Right cardiac atrium (tissue), 5 donors: ENCODE measurements around the gene BRAP. TPM values are rescaled to one million over a fixed set of nuclear protein-coding genes. Genes with fewer than 3 reads are reported as not detected.
A peak's percentile ranks its signal among the peaks of the same experiment; 100 is the strongest.
"Not testable (repeated sequence)": the region's sequence is repeated elsewhere in the genome, so short reads cannot be mapped to it uniquely, and the experiment has no call there.

Experiments
- ATAC-seq, 2 donors: fragments of 200-7000 bp; cut with Tn5 transposase; one replicate each; pipeline versions ENCODE4 v1.8.0 to v1.9.1; 2020; ENCODE audit warnings: moderate library complexity in 2 of 2, mild to moderate bottlenecking in 1 of 2
- DNase-seq, 3 donors: peaks; one replicate each; pipeline ENCODE4 v3.0.0-alpha.2; 2020
- H3K27ac ChIP-seq: one replicate; pipeline ENCODE4 v1.5.1; 2013; ENCODE audit warnings: mild to moderate bottlenecking, low read length, control low read depth, moderate library complexity
- H3K27me3 ChIP-seq: one replicate; pipeline ENCODE4 v1.6.1; 2013; ENCODE audit not compliant: control insufficient read depth, insufficient read depth
- H3K4me1 ChIP-seq: one replicate; pipeline ENCODE4 v1.6.1; 2013; ENCODE audit warnings: low read length; ENCODE audit not compliant: control insufficient read depth, insufficient read depth
- H3K4me3 ChIP-seq: one replicate; pipeline ENCODE4 v1.5.1; 2013; ENCODE audit warnings: low read length, control low read depth
- H3K9me3 ChIP-seq: one replicate; pipeline ENCODE4 v1.6.1; 2013; ENCODE audit warnings: low read length; ENCODE audit not compliant: control insufficient read depth
- WGBS: extraction: QIAGEN DNeasy Blood & Tissue Kit; methylation state at CpG from one replicate; pipeline ENCODE4 v1.1.7; 2013; 5-methylcytosine and 5-hydroxymethylcytosine counted together
- intact Hi-C, 4 donors: fragments of 100-400 bp; cut with DNase I; formaldehyde crosslinking; loops; one replicate each; pipeline versions ENCODE4 v1.11.0 to v1.14.0; 2022 to 2023
- polyA plus RNA-seq: library from polyadenylated mRNA; stranded (reverse); fragments of 200-250 nt; gene quantifications from one replicate; pipeline ENCODE4 v1.2.3, GENCODE V29; 2013
- total RNA-seq, 4 donors: library from RNA; stranded (reverse); fragmentation: NEBNext Ultra II Directional; extraction: Animal tissue kit (Norgen Biotek cat#: 25700); gene quantifications; one replicate each; pipeline ENCODE4 v1.2.1, GENCODE V29; 2021
- donor health status: healthy with polysubstance abuse.
- donor health status: DM: no; HTN: yes; CAD: no.
- donor health status: DM: no; HTN: no; CAD: no.
- donor health status: DM: no; HTN: yes; CAD: no; lungs with severe emphysema.
- donor health status: DM: yes; HTN: yes; CAD: no.

The BRAP gene
- total and polyA plus RNA-seq, 5 donors: 5.8 to 14.7 (median 12.7) TPM

DNA sequence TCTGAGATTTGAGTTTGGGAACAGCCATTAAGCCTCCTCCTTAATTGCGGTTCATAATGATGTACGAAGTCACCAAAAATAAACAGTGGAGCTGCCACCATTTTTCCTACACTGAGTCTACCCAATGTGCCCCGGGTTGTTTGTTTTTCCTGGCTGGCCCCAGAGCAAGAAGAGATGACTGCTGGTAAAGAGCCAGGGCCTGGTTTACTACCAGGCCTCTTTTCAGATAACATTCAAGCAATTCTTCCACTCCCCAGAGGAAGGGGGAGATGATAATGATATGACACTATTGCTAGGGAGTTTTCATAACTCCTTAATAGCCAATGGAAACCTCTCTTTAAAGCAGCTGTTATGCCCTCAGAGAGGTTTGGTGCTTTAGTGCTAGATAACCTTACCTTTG, 42.3 kb downstream of the BRAP start:
- Histone ChIP-seq H3K4me3 (no peak overlapping the region), H3K9me3 (no peaks in the 10 kb centered on the region), H3K27me3 (no peaks in the 10 kb centered on the region), H3K27ac (peak overlapping the region; percentile 37), H3K4me1 (peaks cover 2% of the 10 kb centered on the region)
- WGBS: 49% methylated on average over 3 of the region's 3 CpGs
- peak; percentile 82 to 86 for ATAC-seq
- intact Hi-C loops: no loop called here
- DNase-seq: peak in 2 of 3 donors; percentile 50 to 64

DNA sequence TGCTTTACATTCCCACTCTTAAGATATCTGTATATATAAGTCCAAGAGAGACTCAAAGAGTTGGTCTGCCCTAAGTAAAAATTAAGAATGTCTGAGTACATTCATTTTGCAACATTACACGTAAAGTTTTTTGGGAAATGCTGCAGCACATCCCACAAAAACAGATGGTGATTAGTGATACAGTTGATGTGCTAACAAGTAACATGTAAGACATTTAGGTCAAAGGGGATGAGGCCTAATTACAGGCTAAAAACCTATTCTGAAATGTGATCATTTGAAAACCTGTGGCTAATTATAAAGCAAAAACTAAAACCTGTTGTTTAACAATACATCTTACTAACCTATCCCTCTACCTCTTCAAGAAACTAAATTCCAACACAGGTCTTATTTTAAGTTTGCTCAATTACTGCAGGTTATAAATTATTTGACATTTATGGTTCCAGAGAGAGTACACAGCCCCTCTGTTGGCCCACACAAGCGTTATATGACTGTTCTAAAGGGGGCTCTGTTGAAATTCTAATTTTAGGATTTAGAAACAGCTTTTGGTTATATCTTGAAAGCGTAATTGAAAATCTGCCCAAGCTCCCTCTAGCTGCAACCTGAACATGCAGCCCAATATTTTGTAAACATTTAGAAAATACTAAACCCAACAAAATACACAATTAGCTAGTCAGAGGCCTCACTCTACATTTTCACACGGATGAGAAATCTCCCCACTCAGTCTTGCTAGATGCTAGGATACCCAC, 42.9 kb downstream of the BRAP start:
- peak overlapping the region; percentile 37 for H3K27ac ChIP-seq
- no peaks in the 10 kb centered on the region for H3K9me3 ChIP-seq
- intact Hi-C loops: no loop called here
- peaks cover 2% of the 10 kb centered on the region for H3K4me1 ChIP-seq
- DNase-seq: no peak
- WGBS: 57% methylated on average over 4 of the region's 4 CpGs
- no peak overlapping the region for H3K4me3 ChIP-seq
- H3K27me3 ChIP-seq: no peaks in the 10 kb centered on the region
- ATAC-seq: no peak

DNA sequence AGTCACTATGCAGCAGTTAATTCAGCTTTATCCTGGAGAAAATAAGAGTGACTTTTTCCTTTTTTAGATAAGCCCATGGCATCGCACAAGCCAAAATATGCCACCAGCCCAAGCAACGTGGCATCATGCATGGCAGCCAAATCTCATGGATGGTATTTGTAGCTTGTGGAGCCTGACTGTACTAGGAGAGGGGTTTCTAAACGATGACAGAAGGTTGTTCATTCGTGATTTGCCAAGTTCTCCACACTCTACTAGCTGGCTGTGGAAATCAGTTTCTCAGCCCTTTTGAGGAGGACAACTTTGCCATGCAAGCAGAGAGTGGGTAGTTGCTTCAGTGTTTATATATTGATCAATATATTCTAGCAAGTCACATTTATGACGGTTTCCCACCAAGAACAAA, 45.2 kb downstream of the BRAP start:
- Histone ChIP-seq H3K27me3 (no peaks in the 10 kb centered on the region), H3K4me1 (peaks cover 6% of the 10 kb centered on the region), H3K4me3 (no peak overlapping the region), H3K9me3 (no peaks in the 10 kb centered on the region), H3K27ac (no peak overlapping the region)
- DNase-seq (no peak), ATAC-seq (no peak)
- 83% methylated on average over 5 of the region's 5 CpGs for WGBS
- intact Hi-C loops: no loop called here

DNA sequence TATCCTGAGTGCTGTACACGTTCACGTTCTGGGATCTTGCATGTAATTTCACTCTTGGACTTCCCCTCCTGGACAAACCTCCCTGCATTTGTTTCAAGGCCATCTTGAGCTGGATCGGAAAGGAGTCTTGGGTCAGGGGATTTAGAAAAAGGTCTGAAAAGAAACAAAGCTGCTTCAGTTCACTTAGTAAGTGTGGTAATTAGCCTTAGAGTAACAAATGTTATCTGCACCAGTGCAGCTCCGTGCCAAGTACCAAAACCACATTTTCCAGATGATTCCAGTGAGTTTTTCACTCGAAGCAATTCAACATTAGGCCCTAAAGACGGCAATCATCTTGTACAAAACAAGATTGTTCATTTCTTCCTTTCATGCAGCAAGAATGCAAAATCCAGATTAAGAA, 47.2 kb downstream of the BRAP start:
- ATAC-seq (no peak), DNase-seq (no peak)
- Histone ChIP-seq H3K27me3 (no peaks in the 10 kb centered on the region), H3K27ac (no peak overlapping the region), H3K9me3 (no peaks in the 10 kb centered on the region), H3K4me3 (no peak overlapping the region), H3K4me1 (peaks cover 6% of the 10 kb centered on the region)
- WGBS: 52% methylated on average over 6 of the region's 6 CpGs
- intact Hi-C loops: no loop called here

DNA sequence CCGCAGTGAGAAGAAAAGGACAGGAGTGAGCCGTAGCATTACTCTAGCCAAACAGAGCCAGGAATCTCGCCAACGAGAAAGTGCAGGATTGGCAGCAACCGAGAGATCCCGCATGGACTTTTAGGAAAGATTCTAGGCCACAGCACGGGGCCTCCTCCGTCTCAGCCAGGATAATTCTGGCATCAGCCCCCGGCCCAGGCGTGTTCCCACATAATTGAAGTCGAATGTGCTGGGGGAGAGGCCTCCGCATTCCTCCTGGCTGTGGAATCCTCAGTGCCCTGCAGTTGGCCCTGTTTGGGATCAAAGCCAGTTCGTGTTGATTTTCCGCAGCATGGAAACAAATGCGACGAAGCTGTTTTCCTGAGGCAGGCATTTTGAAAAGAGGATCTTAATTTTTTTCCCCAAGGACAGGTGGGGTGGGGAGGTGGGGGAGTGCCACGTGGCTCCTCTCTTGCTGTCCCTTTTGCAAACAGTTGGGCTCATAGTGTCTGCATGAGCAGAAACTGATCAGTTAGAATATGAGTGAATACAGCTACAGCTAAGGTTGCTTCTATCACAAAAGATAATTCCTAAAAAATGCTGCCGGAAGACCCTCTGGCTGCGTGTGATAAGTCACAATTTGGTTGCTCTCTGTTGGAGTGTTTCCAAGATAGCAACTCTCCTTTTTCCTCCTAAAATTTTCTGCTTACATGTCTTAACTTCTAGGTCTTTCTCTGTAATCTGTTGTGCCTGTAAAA, 49.4 kb downstream of the BRAP start:
- 10% methylated on average over 19 of the region's 19 CpGs for WGBS
- Histone ChIP-seq H3K27ac (peak overlapping the region; percentile 40), H3K4me1 (peaks cover 5% of the 10 kb centered on the region), H3K9me3 (no peaks in the 10 kb centered on the region), H3K27me3 (no peaks in the 10 kb centered on the region), H3K4me3 (no peak overlapping the region)
- ATAC-seq (peak; percentile 76 to 88), DNase-seq (peak; percentile 68 to 91 (median 89))
- intact Hi-C loops: no loop called here

DNA sequence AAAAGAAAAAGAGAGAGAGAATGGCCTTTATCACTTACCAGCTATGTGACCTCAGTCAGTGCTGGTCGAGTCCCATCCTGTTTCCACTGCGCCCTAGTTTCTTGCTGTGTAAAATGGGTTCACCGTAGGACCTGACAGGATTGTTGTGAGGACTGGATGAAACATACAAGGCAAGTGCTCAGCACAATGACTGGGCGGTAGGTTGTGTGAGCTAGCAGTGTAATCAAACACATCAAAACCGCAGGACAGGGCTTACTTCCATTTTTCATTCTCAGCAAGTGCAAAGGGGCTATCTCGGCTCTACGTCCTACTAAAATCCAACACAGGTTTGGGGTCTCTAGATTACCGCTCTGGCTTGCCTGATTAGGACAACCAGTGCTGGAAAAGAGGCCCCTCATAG, 50.2 kb downstream of the BRAP start:
- DNase-seq (no peak), ATAC-seq (peak; percentile 25 to 31)
- no peak overlapping the region for H3K27ac ChIP-seq
- no peak overlapping the region for H3K4me3 ChIP-seq
- intact Hi-C loops: no loop called here
- WGBS: 76% methylated on average over 8 of the region's 8 CpGs
- no peaks in the 10 kb centered on the region for H3K27me3 ChIP-seq
- H3K9me3 ChIP-seq: no peaks in the 10 kb centered on the region
- peaks cover 5% of the 10 kb centered on the region for H3K4me1 ChIP-seq

DNA sequence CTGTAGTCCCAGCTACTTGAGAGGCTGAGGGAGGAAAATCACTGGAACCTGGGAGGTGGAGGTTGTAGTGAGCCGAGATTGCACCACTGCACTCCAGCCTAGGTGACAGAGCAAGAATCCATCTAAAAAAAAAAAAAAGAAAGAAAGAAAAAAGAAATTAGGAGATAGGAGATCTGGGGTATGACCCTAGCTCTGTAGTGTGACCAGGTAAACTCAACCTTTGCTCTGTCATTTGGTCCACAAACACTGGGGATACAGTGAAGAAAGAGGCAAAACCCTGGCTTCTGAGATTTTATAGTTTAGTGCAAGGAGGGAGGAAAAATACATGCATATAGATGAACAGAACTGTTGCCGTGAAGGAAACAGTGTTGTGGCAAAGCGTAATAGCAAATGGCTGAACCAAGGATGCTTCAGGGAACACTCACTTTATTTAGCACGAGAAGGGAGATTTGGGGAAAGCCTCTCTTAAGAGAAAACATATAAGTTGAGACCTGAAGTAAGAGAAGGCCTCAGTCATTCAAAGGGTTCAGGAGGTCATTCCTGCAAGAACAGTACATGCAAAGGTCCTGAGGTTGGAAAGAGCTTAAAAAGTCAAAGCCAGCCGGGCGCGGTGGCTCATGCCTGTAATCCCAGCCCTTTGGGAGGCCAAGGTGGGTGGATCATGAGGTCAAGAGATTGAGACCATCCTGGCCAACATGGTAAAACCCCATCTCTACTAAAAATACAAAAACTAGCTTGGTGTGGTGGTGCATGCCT, 57.1 kb downstream of the BRAP start:
- H3K27me3 ChIP-seq: no peaks in the 10 kb centered on the region
- H3K4me3 ChIP-seq: no peak overlapping the region
- DNase-seq: peak in 1 of 3 donors; percentile 6
- WGBS: 97% methylated on average over 7 of the region's 7 CpGs
- ATAC-seq: no peak
- H3K4me1 ChIP-seq: no peaks in the 10 kb centered on the region
- intact Hi-C loops: no loop called here
- H3K27ac ChIP-seq: no peak overlapping the region
- H3K9me3 ChIP-seq: no peaks in the 10 kb centered on the region

DNA sequence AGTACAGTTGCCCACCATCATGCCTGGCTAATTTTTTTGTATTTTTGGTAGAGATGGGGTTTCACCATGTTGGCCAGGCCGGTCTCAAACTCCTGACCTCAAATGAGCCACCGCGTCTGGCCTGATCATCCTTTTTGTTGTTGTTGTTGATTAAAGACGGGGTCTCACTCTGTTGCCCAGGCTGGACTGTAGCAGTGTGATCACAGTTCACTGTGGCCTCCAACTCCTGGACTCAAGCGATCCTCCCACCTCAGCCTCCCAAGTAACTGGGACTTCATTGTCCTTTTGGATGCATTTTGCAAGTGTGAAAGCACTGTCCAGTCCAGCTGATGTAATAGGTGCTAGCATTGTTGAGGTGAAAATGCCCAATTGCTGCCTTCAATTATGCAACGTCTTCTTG, 59.5 kb downstream of the BRAP start:
- 96% methylated on average over 6 of the region's 6 CpGs for WGBS
- no peaks in the 10 kb centered on the region for H3K9me3 ChIP-seq
- intact Hi-C loops: no loop called here
- ATAC-seq (no peak), DNase-seq (no peak)
- no peak overlapping the region for H3K4me3 ChIP-seq
- no peaks in the 10 kb centered on the region for H3K4me1 ChIP-seq
- no peaks in the 10 kb centered on the region for H3K27me3 ChIP-seq
- H3K27ac ChIP-seq: no peak overlapping the region

DNA sequence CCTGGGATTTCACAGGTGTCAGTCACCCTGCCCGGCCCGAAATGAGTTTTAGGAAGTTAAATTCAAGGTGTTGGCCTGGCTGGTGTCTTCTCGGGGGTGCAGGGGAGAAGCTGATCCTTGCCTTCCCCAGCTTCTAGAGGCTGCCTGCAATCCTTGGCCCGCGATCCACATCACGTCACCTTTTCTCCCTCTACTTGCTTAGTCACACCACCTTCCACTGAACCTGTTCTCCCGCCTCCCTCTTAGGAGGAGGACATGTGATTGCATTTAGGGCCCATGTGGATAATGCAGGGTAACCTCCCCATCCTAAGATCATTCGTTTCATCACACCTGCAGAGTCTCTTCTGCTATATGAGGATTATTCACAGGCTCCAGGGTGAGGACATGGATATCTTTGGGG, 61.2 kb downstream of the BRAP start:
- H3K27ac ChIP-seq: no peak overlapping the region
- no peaks in the 10 kb centered on the region for H3K27me3 ChIP-seq
- H3K9me3 ChIP-seq: no peaks in the 10 kb centered on the region
- no peak overlapping the region for H3K4me3 ChIP-seq
- intact Hi-C loops: no loop called here
- 95% methylated on average over 8 of the region's 8 CpGs for WGBS
- ATAC-seq: no peak
- no peaks in the 10 kb centered on the region for H3K4me1 ChIP-seq
- DNase-seq: no peak

DNA sequence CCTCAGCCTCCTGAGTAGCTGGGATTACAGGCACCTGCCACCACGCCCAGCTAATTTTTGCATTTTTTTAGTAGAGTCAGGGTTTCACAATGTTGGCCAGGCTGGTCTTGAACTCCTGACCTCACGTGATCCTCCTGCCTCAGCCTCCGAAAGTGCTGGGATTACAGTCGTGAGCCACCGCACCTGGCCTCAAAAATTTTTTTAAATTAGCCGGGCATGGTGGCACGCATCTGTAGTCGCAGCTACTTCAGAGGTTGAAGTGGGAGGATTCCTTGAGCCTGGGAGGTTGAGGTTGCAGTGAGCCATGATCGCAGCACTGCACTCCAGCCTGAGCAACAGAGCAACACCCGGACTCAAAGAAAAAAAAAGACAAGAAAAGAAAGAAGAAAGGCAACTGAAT, 67.9 kb downstream of the BRAP start:
- H3K9me3 ChIP-seq, DNase-seq: not testable (repeated sequence)

DNA sequence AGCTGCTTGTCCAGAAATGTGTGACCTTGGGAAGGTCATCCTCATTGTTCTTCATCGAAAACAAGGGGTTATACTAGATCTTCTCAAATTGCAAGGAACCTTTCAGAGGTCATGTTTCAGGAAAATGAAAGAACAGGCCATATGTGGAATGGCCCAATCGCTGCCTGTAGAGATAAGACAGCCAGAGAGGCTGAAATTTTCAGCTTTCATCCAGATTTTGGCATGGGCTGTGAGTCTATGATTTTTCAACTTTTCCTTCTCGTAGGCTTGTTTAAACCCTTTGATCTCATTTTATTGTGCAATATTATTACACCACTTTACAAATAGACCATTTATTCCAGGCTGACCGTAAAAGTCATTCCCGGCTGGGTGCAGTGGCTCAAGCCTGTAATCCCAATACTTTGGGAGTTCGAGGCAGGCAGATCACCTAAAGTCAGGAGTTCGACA, 69.6 kb downstream of the BRAP start:
- no peaks in the 10 kb centered on the region for H3K9me3 ChIP-seq
- intact Hi-C loops: no loop called here
- H3K27ac ChIP-seq: no peak overlapping the region
- DNase-seq (peak in 1 of 3 donors; percentile 37), ATAC-seq (peak; percentile 73 to 75)
- WGBS: 65% methylated on average over 7 of the region's 7 CpGs
- no peaks in the 10 kb centered on the region for H3K4me1 ChIP-seq
- no peaks in the 10 kb centered on the region for H3K27me3 ChIP-seq
- H3K4me3 ChIP-seq: no peak overlapping the region

More for the DNA sequence above, 67.9 kb downstream of the BRAP start:
- 94% methylated on average over 10 of the region's 10 CpGs for WGBS
- H3K4me1 ChIP-seq, intact Hi-C loops, ATAC-seq, H3K4me3 ChIP-seq, H3K27ac ChIP-seq, H3K27me3 ChIP-seq: not testable (repeated sequence)
